H9 (cell line): ENCODE measurements around the gene AGA. TPM values are rescaled to one million over a fixed set of nuclear protein-coding genes. Genes with fewer than 3 reads are reported as not detected.

Source experiments
- DNase-seq: peaks from one replicate; pipeline ENCODE4 v3.0.0-alpha.2; 2017
- H2AFZ ChIP-seq: one replicate; pipeline ENCODE4 v1.6.1; 2013; ENCODE audit warnings: mild to moderate bottlenecking, low read length, control low read depth, moderate library complexity
- H2AK5ac ChIP-seq: 2 replicates; pipeline ENCODE4 v1.6.1; 2013; ENCODE audit warnings: low read length, control low read depth, mixed read lengths; ENCODE audit not compliant: insufficient read length
- H2BK120ac ChIP-seq: one replicate; pipeline ENCODE4 v1.6.1; 2013; ENCODE audit warnings: low read depth, mild to moderate bottlenecking, low read length, control low read depth, inconsistent platforms; ENCODE audit not compliant: poor library complexity, severe bottlenecking
- H2BK12ac ChIP-seq: 2 replicates; pipeline ENCODE4 v1.6.1; 2013; ENCODE audit warnings: low read length, control low read depth, mixed read lengths, low read depth; ENCODE audit not compliant: insufficient read length
- H2BK15ac ChIP-seq: 2 replicates; pipeline ENCODE4 v1.6.1; 2013; ENCODE audit warnings: low read depth, low read length, control low read depth
- H2BK20ac ChIP-seq: one replicate; pipeline ENCODE4 v1.6.1; 2013; ENCODE audit warnings: low read depth, mild to moderate bottlenecking, low read length, control low read depth, inconsistent platforms; ENCODE audit not compliant: poor library complexity, severe bottlenecking
- H2BK5ac ChIP-seq: 2 replicates; pipeline ENCODE4 v1.6.1; 2013; ENCODE audit warnings: low read length, control low read depth, mixed read lengths; ENCODE audit not compliant: insufficient read length
- H3K14ac ChIP-seq: 2 replicates; pipeline ENCODE4 v1.6.1; 2013; ENCODE audit warnings: low read length, control low read depth; ENCODE audit not compliant: insufficient read depth
- H3K18ac ChIP-seq: 2 replicates; pipeline ENCODE4 v1.6.1; 2013; ENCODE audit warnings: low read depth, mild to moderate bottlenecking, mixed read lengths, low read length, control low read depth; ENCODE audit not compliant: insufficient read length
- H3K23ac ChIP-seq: 2 replicates; pipeline ENCODE4 v1.6.1; 2013; ENCODE audit warnings: low read length, control low read depth, mixed read lengths, low read depth; ENCODE audit not compliant: insufficient read length
- H3K23me2 ChIP-seq: 2 replicates; pipeline ENCODE4 v1.6.1; 2013; ENCODE audit warnings: low read depth, mild to moderate bottlenecking, mixed read lengths, low read length, control low read depth; ENCODE audit not compliant: insufficient read length, poor library complexity, severe bottlenecking
- H3K27ac ChIP-seq: 2 replicates; pipeline ENCODE4 v1.5.1; 2013; ENCODE audit warnings: low read length, control low read depth, mixed read lengths, low read depth; ENCODE audit not compliant: insufficient read length
- H3K27me3 ChIP-seq: 2 replicates; pipeline ENCODE4 v1.6.1; 2013; ENCODE audit warnings: low read length, control low read depth, inconsistent platforms; ENCODE audit not compliant: insufficient read depth
- H3K4ac ChIP-seq: 2 replicates; pipeline ENCODE4 v1.6.1; 2013; ENCODE audit warnings: low read depth, mild to moderate bottlenecking, control low read depth, inconsistent platforms, low read length, moderate library complexity
- H3K4me1 ChIP-seq: 2 replicates; pipeline ENCODE4 v1.6.1; 2013; ENCODE audit warnings: low read length, control low read depth, inconsistent platforms; ENCODE audit not compliant: insufficient read depth
- H3K4me2 ChIP-seq: 2 replicates; pipeline ENCODE4 v1.6.1; 2013; ENCODE audit warnings: low read length, control low read depth, mixed read lengths; ENCODE audit not compliant: insufficient read length, insufficient read depth
- H3K56ac ChIP-seq: 2 replicates; pipeline ENCODE4 v1.6.1; 2013; ENCODE audit warnings: low read depth, mild to moderate bottlenecking, mixed read lengths, low read length, control low read depth; ENCODE audit not compliant: insufficient read length
- H3K79me1 ChIP-seq: 2 replicates; pipeline ENCODE4 v1.6.1; 2013; ENCODE audit warnings: low read depth, mild to moderate bottlenecking, moderate library complexity, low read length, control low read depth, inconsistent platforms; ENCODE audit not compliant: insufficient read depth, poor library complexity, severe bottlenecking
- H3K79me2 ChIP-seq: 2 replicates; pipeline ENCODE4 v1.6.1; 2013; ENCODE audit warnings: low read length, control low read depth, inconsistent platforms; ENCODE audit not compliant: insufficient read depth
- H3K9ac ChIP-seq: 2 replicates; pipeline ENCODE4 v1.6.1; 2013; ENCODE audit warnings: low read length, control low read depth, mixed read lengths; ENCODE audit not compliant: insufficient read length; ENCODE audit errors: extremely low read depth
- H3K9me3 ChIP-seq: one replicate; pipeline ENCODE4 v1.6.1; 2013; ENCODE audit warnings: low read depth, low read length, inconsistent platforms; ENCODE audit not compliant: control insufficient read depth
- H3T11ph ChIP-seq: one replicate; pipeline ENCODE4 v1.6.1; 2013; ENCODE audit warnings: mild to moderate bottlenecking, low read length, control low read depth, inconsistent platforms
- H4K20me1 ChIP-seq: one replicate; pipeline ENCODE4 v1.6.1; 2013; ENCODE audit not compliant: control insufficient read depth, insufficient read length, insufficient read depth
- H4K5ac ChIP-seq: 2 replicates; pipeline ENCODE4 v1.6.1; 2013; ENCODE audit warnings: low read depth, mild to moderate bottlenecking, mixed read lengths, low read length, control low read depth; ENCODE audit not compliant: insufficient read length
- H4K8ac ChIP-seq: replicated peaks from 2 replicates; pipeline ENCODE4 v1.6.1; 2013; ENCODE audit warnings: low read length, control low read depth, mixed read lengths, low read depth; ENCODE audit not compliant: insufficient read length
- H4K91ac ChIP-seq: 2 replicates; pipeline ENCODE4 v1.6.1; 2013; ENCODE audit warnings: low read depth, mild to moderate bottlenecking, moderate library complexity, mixed read lengths, low read length, control low read depth; ENCODE audit not compliant: insufficient read length
- H3K27ac Mint-ChIP-seq, 3 experiments: 2 replicates in 2 of 3; 3 replicates in 1 of 3; pipeline ENCODE4 v1.8.0; 2020 to 2021; ENCODE audit warnings: mixed read lengths in 3 of 3, mild to moderate bottlenecking in 1 of 3, moderate library complexity in 1 of 3
- H3K27me3 Mint-ChIP-seq: 2 replicates; pipeline ENCODE4 v1.8.0; 2021; ENCODE audit warnings: low read depth, mild to moderate bottlenecking, moderate library complexity, mixed read lengths
- H3K36me3 Mint-ChIP-seq, 3 experiments: 2 replicates in 2 of 3; 3 replicates in 1 of 3; pipeline ENCODE4 v1.8.0; 2020 to 2021; ENCODE audit warnings: low read depth in 3 of 3, mixed read lengths in 3 of 3; ENCODE audit not compliant: insufficient read depth in 1 of 3
- H3K4me1 Mint-ChIP-seq, 2 experiments: 2 replicates each; pipeline ENCODE4 v1.8.0; 2020; ENCODE audit warnings: mixed read lengths in 2 of 2
- H3K4me3 Mint-ChIP-seq, 2 experiments: 2 replicates in 1 of 2; 3 replicates in 1 of 2; pipeline ENCODE4 v1.8.0; 2020 to 2021; ENCODE audit warnings: mild to moderate bottlenecking in 2 of 2, mixed read lengths in 2 of 2, moderate library complexity in 1 of 2
- H3K9me3 Mint-ChIP-seq, 2 experiments: 2 replicates in 1 of 2; 3 replicates in 1 of 2; pipeline ENCODE4 v1.8.0; 2020; ENCODE audit warnings: mild to moderate bottlenecking in 2 of 2, mixed read lengths in 2 of 2, moderate library complexity in 1 of 2
- CTCF ChIP-seq: fragments of 200-600 bp; sonication (generic); conservative IDR thresholded peaks from 3 replicates; pipeline ENCODE4 v1.8.0; 2021; ENCODE audit warnings: antibody characterized with exemption, mild to moderate bottlenecking
- WGBS: extraction: QIAGEN DNeasy Blood & Tissue Kit; methylation state at CpG from one replicate; pipeline ENCODE4 v1.1.7; 2013; ENCODE audit warnings: missing lambda C conversion rate, low lambda C conversion rate, mixed read lengths; ENCODE audit not compliant: insufficient read length; ENCODE audit errors: extremely low coverage; 5-methylcytosine and 5-hydroxymethylcytosine counted together
- total RNA-seq: library from RNA; stranded (reverse); gene quantifications from 2 replicates; pipeline ENCODE4 v1.2.1, GENCODE V29; 2021

AGA gene
- total RNA-seq, 1 experiment from 2014 or later, result 10.0 TPM

GRCh38 chr4:177464026-177464425 is 21.8 kb upstream of the AGA start:
- WGBS, result no CpG with 5 or more reads among the region's 4 CpGs
- Histone ChIP-seq H4K20me1 (no peaks in the 10 kb centered on the region), H3K56ac (no peak overlapping the region), H4K5ac (no peak overlapping the region), H3K23me2 (no peaks in the 10 kb centered on the region), H2AK5ac (no peak overlapping the region), H3K4me1 (no peaks in the 10 kb centered on the region), H3K4me2 (no peak overlapping the region), H4K91ac (no peak overlapping the region), H3T11ph (no peak overlapping the region), H3K79me2 (no peaks in the 10 kb centered on the region), H3K9ac (no peak overlapping the region), H3K23ac (no peak overlapping the region), H3K27me3 (no peaks in the 10 kb centered on the region), H2BK120ac (no peak overlapping the region), H2AFZ (no peak overlapping the region), H3K18ac (no peak overlapping the region), H3K27ac (peak overlapping the region; percentile 61), H3K4ac (no peak overlapping the region), H3K79me1 (peaks cover 3% of the 10 kb centered on the region), H2BK20ac (no peak overlapping the region), H3K9me3 (no peaks in the 10 kb centered on the region), H4K8ac (no peak overlapping the region), H2BK12ac (no peak overlapping the region), H2BK15ac (no peak overlapping the region), H2BK5ac (no peak overlapping the region), H3K14ac (no peak overlapping the region)
- no peak for TF ChIP-seq CTCF
- Mint-ChIP-seq H3K27me3 (no peaks in the 10 kb centered on the region), H3K9me3 (no peaks in the 10 kb centered on the region), H3K4me3 (no peak overlapping the region), H3K27ac (peak overlapping the region in 1 of 3 experiments; percentile 0; a peak in 1 of 7 replicates), H3K36me3 (no peaks in the 10 kb centered on the region), H3K4me1 (peaks cover 13% of the 10 kb centered on the region in 2 experiments)
- DNase-seq, result no peak
